Stimulated activated CD4-positive, alpha-beta T cell treated with anti-CD3 and anti-CD28 coated beads, Interleukin-15, amount 100 ng/mL, for 48 hours (primary cell): Measurements from ENCODE around the gene OSTF1.

Experiments
- DNase-seq, 2 donors: peaks; one replicate each; pipeline ENCODE4 v3.0.0-alpha.2; 2020; ENCODE audit warnings: low read depth in 2 of 2

OSTF1 gene, protein sequence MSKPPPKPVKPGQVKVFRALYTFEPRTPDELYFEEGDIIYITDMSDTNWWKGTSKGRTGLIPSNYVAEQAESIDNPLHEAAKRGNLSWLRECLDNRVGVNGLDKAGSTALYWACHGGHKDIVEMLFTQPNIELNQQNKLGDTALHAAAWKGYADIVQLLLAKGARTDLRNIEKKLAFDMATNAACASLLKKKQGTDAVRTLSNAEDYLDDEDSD

DNA sequence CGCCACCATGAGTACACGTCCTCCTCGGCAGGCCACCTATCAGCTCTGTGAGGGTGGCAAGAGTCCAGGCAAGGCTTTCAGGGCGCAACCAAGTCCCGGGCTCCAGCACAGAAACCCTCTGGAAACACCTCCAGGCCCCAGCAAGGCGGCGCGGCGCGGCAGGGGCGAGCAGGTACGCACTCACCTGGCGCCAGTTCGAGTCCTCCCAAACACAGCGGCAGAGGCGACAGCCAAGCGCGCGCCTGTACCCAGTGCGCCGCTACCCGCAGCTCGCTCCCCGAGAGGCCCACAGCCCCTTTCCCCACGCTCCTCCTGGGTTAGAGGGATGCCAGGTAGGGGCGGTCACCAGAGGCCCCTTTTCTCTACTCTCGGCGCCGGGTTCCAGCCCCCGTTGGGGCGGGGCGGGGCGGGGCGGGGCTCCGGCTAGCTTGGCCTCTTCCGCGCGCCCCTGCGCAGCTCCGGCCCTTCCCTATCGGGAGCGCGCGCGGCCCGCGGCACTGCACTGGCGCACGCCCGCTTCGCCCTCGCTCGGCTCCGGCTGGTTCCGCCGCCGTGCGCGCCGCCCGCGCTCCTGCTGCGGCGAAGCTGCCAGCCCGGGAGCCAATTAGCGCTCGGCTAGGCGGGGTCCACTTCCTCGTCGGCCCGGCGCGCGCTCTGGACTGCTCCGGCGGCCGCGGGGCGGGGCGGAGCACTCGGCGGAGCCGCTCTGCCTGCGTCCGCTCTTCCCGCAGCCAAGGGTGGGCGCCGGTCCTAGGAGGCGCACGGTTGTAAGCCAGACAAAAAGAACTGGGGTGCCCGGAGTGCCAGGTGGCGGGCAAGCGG lies at the start of gene OSTF1, which contains the start of gene NMRK1:
OSTF1 (plus strand) TSS at position 691 of the 822 bp plus-strand sequence. CDS start 179 bp downstream, outside the sequence.
NMRK1 (minus strand) TSS at position 332 of the 822 bp plus-strand sequence. CDS start 5,040 bp downstream, outside the sequence.
- DNase-seq: peak; percentile 88

DNA sequence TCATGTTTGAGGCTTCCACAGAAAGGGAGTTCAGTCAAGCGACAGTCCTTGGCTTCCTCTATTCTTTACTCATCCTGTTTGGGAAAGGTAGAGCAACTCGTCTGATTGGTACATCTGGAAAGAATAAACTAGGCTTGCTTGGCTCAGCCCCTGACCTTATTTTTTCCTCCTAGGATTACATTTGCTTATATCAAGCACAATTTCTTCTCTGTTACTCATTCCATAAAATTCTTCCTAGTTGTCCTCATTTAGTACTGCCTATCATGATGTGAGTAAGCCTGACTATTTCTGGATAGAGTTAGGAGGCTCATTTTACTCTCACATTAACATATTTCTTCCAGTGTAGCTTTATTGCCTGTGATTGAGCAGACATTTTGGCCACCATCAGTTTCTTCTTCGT lies 49.3 kb upstream of the OSTF1 start:
- no peak for DNase-seq

DNA sequence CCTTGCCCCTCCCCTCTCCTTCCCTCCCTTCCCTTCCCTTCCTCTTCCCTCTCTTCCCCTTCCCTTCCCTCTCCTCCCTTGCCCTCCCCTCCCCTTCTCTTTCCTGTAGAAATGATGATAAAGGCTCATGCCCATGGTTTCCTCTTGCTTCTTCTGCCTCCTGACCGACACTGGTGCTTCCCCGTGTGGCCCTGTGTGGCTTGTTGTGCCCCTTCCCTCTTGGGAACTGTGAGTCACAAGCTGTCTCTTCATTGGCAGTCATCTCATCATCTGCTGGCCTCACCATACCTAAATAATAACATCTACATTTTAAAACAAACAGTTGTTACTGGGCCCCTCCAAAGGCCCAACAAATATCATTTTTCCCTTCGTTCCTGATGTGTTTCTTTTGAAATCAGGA lies 48.5 kb upstream of the OSTF1 start:
- no peak for DNase-seq

DNA sequence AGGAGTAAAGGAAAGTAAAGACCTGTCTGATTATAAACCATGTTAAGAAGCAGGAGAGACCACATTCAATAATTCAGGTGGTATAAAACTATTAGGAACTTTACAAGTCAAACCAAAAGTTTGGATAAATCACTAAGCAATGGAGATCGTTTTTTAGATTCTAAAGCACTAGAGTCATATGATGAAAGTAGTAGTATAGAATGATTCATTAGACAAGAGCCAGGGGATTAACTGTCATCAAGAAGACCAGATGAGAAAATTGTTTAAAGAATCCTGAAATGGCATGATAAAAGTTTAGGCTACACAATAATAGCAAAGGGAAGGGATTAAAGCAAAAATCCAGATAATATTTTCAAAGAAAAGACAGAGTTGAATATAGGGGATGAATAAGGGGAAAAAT lies 47.3 kb upstream of the OSTF1 start:
- DNase-seq: no peak

DNA sequence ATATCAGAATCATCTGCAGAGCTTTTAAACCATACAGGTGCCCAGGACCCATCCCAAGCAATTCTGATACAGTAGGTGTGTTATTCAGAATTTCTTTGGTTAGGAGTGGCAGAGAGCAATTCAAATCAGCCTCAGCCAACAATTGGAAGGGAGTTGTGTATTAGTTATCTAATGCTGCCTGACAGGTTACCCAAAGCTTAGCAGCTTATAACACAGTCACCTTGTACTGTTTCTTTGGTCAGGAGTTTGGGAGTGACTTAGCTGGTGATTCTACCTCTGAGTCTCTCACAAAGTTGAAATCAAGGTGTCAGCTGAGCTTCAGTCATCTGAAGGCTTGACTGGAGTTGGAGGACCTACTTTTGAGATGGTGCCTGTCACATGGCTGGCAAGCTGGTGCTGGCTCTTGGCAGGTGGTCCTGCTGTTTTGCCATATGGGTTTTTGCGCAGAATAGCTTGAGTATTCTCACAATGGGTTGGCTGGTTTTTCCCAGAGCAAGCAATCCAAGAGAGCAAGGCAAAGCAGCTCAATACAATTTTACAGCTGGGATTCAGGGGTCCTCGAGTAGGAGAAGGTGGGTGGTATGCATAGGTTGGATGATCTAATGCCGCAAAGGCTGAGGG lies 41.5 kb upstream of the OSTF1 start:
- DNase-seq: no peak

DNA sequence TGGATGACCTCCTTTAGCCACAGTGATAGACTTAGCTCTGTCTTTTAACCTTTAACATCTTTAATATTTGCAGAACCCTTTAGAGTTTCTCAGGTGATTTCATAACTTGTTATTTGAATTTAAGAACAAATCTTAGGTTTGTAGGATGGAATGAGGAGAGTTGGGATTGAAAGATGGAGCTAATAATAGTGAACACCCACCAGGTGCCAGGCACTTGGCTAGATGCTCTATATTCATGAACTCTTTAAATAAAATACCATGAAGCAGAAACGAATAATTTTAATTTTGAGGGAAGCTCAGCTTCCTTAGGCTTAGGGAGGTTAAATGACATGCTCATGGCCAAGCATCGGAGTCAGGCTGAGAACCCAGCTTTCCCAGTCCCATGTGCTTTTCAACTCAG lies 40.8 kb upstream of the OSTF1 start:
- no peak for DNase-seq

DNA sequence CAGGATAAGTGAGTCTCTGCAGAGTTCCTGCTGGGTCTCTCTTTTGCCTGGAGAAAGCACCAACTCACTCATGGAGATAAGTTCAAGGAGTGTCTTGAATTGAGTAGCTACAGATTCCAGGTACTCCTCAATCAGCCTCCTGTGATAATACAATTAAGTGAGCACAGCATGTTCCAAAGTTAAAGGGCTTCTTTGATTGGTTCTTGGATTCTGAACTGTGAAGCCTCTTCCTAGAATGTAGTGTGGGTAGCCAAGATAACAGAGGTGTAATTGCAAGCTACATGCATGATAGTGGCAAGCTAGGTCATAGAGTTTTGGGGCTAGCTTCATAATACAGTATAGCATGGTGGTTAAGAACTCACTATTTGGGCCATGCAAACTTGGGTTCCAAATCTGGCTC lies 37.0 kb upstream of the OSTF1 start:
- DNase-seq: no peak

DNA sequence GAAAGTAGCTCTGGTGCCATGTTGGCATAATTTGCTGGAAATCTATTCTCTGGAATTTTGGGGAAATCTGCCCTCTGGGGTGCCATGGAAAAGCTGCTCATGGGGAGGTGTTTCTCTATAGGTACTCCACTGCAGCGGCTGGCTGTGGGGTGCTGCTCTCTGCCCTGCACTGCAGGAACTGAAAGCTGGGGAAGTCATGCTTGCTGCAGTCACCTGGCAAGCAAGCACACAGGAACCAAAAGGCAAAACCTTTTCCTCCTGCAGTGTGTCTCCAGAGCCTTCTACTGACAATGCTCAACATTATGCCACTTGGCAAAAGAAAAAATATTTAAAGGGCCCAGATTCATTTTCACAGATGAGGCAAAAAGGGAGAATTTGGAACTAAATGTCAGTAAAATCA lies 34.4 kb upstream of the OSTF1 start:
- DNase-seq: no peak

DNA sequence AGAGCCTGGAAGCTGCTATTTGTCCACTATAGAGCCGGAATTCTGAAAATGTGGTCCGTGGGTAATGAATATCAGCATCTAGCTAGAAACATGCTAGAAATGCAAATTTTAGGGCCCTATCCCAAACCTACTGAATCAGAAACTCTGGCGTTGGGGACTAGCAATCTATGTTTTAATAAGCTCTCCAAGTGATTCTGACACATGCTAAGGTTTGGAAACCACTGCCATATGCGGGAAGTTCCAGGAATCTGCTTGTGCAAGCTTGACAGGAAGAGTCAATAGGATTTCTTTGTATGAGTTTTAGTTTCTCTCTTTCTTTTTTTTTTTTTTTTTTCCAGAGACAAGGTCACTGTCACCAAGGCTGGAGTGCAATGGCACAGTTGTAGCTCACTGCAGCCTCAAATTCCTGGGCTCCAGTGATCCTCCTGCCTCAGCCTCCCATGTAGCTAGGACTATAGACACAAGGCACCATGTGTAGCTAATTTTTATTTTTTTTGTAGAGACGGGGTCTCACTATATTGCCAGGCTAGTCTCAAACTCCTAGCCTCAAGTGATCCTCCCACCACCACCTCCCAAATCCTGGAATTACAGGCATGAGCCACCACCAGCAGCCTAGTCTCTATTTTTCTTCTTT lies 33.8 kb upstream of the OSTF1 start:
- no peak for DNase-seq

DNA sequence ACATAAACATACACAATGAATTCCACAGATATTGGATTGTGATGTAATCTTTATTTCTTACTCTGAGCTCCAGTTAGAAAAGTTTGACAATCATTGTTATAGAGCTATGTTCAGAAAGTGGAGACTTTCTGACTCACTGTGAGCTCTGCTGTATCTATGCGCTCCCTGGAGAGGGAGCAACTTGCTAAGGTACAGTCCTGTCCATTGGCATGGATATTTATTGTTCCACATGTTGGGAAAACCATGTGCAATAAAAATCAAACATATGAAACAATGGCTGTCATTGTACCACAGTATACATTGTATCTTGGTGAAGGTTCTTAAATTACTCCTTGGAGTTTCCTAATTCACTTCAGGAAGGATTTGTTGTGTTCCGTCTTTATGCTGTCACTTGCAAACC lies 27.1 kb upstream of the OSTF1 start:
- DNase-seq: no peak

DNA sequence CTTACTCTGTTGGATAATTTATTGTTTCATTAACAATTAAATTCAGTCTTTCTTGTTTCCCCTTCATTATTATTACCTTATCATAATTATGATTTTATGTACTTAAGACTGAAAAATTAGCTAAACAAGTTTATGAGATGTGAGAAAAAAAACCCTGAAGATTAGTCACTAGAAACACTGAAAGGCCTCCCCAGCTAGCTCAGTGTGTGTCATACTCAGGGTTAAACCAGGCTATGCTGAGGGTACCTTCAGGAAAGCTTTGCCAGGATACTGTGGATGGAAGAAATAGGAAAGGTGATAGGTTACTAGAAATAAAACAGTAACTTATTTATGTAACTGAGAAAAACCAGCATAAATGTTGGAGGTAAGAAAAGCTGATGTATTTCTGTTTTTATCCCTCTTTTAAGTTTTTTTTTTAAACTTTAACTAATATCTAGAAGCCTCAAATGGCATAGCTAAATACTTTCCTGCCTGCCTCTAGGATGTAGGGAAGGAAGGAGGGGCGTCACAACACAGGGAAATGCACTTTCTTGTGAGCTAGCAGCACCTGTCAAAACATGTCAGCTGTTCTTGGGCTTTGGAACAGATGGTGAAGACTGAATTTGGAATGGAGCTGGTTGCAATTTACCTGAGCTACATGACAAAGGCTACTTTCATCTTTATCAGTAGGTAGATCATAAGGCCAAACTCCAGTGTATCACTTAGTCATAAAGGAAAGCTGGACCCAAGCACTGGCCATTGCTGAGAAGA lies 24.6 kb upstream of the OSTF1 start:
- no peak for DNase-seq

DNA sequence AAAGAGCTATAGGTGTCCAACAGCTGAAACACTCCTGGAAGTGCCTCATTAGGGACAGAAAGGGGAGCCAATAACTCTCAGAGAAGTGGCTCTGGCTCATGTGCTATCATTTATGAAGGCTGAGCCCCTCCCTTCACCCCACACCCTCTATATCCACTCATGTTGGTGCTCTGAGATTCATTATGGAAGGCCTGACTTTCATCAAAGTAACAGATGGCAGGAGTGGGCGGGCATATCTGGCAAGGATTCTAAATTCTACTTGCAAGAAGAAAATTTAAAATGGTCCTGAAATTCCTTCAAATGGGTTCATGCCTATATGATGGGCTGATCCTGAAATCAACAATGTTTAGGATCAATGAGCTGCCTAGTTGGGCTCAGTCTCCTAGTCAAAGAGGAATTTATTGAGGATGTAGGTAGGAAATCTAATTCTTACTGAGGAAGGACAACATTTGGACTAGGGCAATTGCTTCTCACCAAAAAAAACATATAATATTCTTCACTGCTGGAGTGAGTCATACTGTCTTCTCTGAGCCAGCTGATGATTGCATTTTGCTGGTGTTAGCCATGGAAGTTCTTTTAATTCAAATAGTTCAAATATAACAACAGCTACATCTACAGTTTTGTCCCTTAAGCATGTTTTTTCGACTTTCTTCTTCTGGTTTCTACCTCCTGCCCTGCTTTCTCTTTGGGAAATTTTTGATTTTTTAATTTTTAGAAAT lies 23.8 kb upstream of the OSTF1 start:
- no peak for DNase-seq

DNA sequence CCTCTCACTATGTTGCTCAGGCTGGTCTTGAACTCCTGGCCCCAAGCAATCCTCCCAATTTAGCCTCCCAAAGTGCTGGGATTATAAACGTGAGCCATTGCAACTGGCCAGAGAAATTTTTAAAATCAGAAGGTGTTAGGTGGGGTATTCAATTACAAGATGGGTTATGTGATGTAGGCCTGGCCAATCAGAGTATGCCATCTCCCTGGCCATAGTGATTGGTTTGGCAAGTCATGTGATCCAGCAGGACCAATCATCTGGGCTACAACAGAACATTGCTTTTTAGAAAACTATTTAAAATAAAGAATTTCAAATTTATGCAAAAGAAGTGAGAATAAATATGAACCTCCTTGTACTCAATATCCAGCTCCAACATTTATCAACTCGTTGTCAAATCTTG lies 22.8 kb upstream of the OSTF1 start:
- no peak for DNase-seq

DNA sequence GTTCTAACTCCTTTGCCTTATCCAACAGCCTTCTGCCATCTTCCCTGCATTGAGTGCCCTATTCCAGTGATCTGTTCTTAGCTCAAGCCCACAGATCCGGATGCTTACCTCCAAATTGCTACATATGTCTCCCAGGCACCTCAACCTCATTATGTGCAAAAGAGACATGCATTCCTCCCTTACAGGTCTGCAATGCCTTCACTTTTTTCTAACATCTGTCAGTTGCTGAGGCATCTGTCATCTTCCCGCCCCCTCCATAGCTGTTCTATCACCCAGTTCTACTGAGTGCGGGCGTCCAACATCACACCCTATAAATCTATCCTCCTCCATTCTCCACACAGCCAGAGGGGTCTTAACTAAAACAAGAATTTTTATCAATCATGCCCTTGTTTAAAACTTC lies 20.4 kb upstream of the OSTF1 start:
- DNase-seq: no peak

DNA sequence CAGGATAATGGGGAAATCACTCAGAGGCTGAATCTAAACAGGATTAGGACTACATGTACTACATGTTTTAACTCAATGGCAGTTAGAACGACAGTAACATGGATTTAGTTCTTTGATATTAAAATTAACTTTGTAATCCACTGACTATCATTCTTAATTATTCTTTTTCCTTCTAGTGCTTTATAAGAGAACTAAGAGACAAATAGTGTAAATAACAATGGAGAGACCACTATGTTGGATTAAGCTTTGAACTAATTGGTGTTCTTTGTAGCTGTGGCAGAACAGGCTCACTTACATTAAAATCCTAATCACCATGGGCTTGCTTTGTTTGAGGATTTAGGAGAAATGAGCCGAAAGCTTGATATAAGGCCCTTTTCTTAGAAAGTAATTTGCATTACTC lies 19.1 kb upstream of the OSTF1 start:
- DNase-seq: no peak

DNA sequence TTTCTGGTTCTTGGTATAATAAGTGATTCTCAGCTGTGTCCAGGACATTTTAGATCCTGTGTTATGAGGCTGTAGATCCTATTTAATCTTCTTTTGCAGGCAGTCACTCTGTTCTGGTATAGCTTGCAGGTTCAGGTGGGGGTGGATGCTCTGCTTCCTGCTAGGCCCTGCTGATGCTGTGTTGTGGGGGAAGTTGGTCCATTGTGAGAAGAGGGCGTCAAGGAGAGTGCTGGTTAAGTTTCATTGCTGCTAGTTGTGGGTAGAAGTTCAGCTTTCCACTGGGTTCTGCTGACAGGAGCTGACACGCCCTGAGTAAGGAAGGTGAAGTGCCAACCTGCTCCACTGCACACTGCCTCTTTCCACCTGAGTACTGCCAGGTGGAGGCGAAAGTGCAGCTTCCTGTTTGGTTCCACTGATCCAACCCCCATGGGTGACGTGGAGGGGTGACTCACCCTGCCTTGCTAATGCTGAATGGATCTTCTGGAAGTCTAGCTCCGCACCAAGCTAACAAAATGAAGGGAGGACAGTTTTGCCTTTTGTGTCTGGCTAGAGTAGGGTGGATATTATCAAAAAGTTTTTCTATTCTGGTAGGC lies 16.7 kb upstream of the OSTF1 start:
- peak; percentile 52 to 64 for DNase-seq

DNA sequence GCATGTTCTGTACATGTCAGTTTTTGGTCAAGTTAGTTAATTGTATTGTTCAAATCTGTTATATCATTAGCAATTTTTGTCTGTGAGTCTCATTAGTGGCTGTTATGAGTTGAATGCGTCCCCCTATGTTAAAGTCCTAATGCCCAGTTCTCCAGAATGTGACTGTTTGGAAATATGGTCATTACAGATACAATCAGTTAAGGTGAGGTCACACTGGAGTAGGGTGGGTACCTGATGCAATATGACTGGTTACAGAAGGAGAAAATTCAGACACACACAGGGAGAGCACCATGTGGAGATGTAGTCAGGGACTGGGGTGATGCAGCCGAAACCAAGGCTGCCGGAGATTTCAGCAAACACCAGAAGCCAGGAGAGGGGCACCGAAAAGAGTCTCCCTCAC lies 15.4 kb upstream of the OSTF1 start:
- no peak for DNase-seq

DNA sequence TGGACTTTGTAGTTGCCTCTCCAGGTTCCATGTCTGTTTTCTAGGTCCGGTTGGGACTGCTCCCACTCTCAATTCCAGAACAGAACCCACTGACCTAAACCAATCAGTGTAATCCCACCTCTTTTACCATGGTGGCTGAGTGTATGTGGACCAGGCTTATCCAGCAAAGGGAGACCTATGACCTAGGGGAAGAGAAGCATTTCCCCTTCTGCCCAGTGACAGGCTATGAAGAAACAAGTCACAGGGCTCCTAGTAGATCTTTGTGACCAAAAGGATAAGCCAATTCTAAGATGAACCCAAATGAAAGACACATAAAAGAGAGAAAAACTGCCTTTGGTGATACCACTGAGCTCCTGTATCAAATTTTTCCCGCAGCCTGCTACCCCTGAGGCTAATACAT lies 6.7 kb upstream of the OSTF1 start:
- no peak for DNase-seq

DNA sequence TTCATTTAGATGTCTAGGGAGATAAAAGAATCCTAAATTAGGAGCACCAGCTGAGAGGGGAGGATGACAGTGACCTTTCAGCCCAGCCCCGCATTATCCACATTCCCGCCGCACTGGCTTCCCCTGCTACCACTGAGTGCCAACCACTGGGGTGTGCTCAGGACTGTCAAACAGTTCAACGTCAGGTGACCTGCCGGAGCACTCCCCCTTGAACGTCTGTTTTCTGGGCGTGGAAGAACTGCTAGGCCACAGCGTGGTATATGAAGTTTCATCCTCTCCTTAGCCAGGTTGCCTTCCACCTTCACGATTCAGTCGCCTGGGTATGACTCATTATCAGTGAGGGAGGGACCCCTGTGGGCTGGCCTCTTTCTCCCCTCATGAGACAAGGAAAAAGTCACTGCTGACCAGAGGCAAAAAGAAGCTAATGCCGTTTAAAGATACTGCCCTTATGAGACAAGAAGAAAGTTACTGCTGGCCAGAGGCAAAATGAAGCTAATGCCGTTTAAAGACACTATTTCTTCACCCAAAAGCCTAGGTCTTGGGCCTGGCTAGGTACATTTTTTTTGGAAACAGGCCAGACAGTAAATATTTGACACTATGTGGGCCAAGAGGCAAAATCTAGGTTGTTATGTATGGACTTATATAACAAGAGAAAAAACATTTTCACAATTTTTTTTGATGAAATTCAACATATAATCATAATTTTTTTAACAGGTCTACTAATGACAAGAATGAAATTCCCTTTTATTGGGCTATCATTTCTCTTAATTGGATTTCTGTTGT lies 4.9 kb upstream of the OSTF1 start:
- no peak for DNase-seq
